ENCODE data around the gene PCNA. TPM values are rescaled to one million over a fixed set of nuclear protein-coding genes. Genes with fewer than 3 reads are reported as not detected.
A peak's percentile ranks its signal among the peaks of the same experiment; 100 is the strongest.

PCNA gene
- total and polyA plus RNA-seq, 2 experiments from 2014 or later = 353 to 428 TPM

DNA sequence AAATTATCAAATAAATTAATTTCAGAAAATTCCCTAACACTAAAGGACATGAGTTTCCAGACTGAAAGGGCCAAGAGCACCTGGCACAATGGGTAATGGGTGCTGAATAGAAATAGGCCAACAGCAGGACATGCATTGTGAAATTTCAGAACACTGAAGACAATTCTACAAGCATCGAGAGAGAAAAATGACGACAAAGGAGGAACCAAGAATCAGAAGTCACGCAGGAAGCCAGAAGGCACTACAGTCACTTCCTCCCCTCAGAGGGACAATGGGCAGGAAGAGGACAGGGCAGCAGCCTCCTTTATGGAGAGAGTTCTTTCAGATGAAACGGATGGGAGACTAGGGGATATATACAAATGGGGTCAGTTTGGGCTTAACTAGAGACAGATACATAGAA, 29.6 kb downstream of the PCNA start:
- no peaks in the 10 kb centered on the region for H3K4me1 Mint-ChIP-seq
- H3K4me2 ChIP-seq = no peak overlapping the region
- peaks cover 4% of the 10 kb centered on the region for H3K27me3 Mint-ChIP-seq (ENCODE audit: insufficient read depth, low read depth, poor library complexity)
- H3K79me2 ChIP-seq (replicated peaks; ENCODE audit: insufficient read depth) = no peaks in the 10 kb centered on the region
- no peaks in the 10 kb centered on the region for H3K4me1 ChIP-seq (ENCODE audit: insufficient read depth)
- no peaks in the 10 kb centered on the region for H3K36me3 ChIP-seq (ENCODE audit: insufficient read depth)
- H3K27ac Mint-ChIP-seq = no peak overlapping the region
- peaks cover 3% of the 10 kb centered on the region; the same call in 1 of the 2 replicates for H4K20me1 ChIP-seq (replicated peaks; ENCODE audit: insufficient read depth)
- H3F3A ChIP-seq (replicated peaks; ENCODE audit: low read depth) = no peaks in the 10 kb centered on the region
- peaks cover 5% of the 10 kb centered on the region; the same call in 1 of the 3 replicates for H3K36me3 Mint-ChIP-seq (ENCODE audit: low read depth)
- H3K27me3 ChIP-seq (ENCODE audit: insufficient read depth) = no peaks in the 10 kb centered on the region
- H3K27ac ChIP-seq (ENCODE audit: low read depth) = no peak overlapping the region
- TF ChIP-seq, protein P1, sequence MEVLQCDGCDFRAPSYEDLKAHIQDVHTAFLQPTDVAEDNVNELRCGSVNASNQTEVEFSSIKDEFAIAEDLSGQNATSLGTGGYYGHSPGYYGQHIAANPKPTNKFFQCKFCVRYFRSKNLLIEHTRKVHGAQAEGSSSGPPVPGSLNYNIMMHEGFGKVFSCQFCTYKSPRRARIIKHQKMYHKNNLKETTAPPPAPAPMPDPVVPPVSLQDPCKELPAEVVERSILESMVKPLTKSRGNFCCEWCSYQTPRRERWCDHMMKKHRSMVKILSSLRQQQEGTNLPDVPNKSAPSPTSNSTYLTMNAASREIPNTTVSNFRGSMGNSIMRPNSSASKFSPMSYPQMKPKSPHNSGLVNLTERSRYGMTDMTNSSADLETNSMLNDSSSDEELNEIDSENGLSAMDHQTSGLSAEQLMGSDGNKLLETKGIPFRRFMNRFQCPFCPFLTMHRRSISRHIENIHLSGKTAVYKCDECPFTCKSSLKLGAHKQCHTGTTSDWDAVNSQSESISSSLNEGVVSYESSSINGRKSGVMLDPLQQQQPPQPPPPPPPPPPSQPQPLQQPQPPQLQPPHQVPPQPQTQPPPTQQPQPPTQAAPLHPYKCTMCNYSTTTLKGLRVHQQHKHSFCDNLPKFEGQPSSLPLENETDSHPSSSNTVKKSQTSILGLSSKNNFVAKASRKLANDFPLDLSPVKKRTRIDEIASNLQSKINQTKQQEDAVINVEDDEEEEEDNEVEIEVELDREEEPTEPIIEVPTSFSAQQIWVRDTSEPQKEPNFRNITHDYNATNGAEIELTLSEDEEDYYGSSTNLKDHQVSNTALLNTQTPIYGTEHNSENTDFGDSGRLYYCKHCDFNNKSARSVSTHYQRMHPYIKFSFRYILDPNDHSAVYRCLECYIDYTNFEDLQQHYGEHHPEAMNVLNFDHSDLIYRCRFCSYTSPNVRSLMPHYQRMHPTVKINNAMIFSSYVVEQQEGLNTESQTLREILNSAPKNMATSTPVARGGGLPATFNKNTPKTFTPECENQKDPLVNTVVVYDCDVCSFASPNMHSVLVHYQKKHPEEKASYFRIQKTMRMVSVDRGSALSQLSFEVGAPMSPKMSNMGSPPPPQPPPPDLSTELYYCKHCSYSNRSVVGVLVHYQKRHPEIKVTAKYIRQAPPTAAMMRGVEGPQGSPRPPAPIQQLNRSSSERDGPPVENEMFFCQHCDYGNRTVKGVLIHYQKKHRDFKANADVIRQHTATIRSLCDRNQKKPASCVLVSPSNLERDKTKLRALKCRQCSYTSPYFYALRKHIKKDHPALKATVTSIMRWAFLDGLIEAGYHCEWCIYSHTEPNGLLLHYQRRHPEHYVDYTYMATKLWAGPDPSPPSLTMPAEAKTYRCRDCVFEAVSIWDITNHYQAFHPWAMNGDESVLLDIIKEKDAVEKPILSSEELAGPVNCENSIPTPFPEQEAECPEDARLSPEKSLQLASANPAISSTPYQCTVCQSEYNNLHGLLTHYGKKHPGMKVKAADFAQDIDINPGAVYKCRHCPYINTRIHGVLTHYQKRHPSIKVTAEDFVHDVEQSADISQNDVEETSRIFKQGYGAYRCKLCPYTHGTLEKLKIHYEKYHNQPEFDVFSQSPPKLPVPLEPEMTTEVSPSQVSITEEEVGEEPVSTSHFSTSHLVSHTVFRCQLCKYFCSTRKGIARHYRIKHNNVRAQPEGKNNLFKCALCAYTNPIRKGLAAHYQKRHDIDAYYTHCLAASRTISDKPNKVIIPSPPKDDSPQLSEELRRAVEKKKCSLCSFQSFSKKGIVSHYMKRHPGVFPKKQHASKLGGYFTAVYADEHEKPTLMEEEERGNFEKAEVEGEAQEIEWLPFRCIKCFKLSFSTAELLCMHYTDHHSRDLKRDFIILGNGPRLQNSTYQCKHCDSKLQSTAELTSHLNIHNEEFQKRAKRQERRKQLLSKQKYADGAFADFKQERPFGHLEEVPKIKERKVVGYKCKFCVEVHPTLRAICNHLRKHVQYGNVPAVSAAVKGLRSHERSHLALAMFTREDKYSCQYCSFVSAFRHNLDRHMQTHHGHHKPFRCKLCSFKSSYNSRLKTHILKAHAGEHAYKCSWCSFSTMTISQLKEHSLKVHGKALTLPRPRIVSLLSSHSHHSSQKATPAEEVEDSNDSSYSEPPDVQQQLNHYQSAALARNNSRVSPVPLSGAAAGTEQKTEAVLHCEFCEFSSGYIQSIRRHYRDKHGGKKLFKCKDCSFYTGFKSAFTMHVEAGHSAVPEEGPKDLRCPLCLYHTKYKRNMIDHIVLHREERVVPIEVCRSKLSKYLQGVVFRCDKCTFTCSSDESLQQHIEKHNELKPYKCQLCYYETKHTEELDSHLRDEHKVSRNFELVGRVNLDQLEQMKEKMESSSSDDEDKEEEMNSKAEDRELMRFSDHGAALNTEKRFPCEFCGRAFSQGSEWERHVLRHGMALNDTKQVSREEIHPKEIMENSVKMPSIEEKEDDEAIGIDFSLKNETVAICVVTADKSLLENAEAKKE (CRISPR knock-in tag; IDR thresholded peaks at IDR 0.05) = no peak
- TF ChIP-seq ZNF331 (CRISPR knock-in tag; IDR thresholded peaks at IDR 0.05; ENCODE audit: low read depth) (no peak), EZH2phosphoT487 (IDR thresholded peaks at IDR 0.05; ENCODE audit: unreplicated experiment) (no peak)
- TF ChIP-seq, protein P2, sequence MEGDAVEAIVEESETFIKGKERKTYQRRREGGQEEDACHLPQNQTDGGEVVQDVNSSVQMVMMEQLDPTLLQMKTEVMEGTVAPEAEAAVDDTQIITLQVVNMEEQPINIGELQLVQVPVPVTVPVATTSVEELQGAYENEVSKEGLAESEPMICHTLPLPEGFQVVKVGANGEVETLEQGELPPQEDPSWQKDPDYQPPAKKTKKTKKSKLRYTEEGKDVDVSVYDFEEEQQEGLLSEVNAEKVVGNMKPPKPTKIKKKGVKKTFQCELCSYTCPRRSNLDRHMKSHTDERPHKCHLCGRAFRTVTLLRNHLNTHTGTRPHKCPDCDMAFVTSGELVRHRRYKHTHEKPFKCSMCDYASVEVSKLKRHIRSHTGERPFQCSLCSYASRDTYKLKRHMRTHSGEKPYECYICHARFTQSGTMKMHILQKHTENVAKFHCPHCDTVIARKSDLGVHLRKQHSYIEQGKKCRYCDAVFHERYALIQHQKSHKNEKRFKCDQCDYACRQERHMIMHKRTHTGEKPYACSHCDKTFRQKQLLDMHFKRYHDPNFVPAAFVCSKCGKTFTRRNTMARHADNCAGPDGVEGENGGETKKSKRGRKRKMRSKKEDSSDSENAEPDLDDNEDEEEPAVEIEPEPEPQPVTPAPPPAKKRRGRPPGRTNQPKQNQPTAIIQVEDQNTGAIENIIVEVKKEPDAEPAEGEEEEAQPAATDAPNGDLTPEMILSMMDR (conservative IDR thresholded peaks at IDR 0.05; ENCODE audit: low read depth in 2 of 2) = no peak
- ATAC-seq (no peak), DNase-seq (ENCODE audit: low spot score) (peak; percentile 24)
- H3K9me3 Mint-ChIP-seq = no peaks in the 10 kb centered on the region
- no peak overlapping the region for H3K4me3 Mint-ChIP-seq
- no peak overlapping the region for H2AFZ ChIP-seq
- no peaks in the 10 kb centered on the region for H3K9me2 ChIP-seq (ENCODE audit: insufficient read depth)
- H3K4me3 ChIP-seq = no peak overlapping the region
